Measurements from ENCODE around the gene CXCL5.

The CXCL5 gene

DNA sequence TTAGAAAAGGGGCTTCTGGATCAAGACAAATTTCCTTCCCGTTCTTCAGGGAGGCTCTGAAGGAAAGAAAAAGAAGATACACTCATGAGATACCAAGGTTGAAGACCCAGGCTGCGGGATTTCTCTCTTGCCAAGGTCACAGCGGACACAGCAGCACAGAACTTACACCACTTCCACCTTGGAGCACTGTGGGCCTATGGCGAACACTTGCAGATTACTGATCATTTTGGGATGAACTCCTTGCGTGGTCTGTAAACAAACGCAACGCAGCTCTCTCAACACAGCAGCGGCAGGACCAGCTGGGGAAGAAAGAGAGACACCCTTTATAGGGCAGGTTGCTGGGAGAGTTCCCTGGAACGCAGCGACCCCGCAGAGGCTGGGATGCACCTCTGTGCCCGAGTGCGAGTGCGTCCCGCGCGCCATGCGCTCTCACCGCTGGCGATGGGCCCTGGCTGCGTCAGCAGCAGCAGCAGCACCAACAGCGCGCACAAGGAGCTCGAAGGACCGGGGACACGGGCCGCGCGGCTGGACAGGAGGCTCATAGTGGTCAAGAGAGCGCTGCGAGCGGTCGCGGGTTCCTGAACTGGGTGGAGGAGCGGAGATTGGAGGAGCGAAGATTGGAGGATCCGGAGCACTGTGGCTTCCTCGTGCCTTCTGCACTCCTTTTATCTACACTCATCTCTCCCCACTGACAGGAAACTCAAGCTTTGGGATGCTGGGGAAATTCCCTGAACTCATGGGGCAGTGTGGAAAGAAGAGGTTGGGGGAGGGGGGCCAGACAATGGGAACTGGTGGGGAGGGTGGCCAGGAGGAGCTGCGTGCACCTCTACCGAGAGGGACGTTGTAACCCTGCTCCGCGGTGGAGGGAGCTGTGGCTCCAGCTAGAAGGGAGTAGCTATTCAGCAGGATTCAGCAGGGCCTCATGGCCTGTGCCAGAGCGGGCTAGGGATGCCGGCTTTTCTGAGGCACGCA is at the start of gene CXCL5:
Gene CXCL5, minus strand, starts transcription at position 638 of the 972 bp plus-strand sequence. Its CDS starts 96 bp downstream, at position 542.
- DNase-seq, result no peak

DNA sequence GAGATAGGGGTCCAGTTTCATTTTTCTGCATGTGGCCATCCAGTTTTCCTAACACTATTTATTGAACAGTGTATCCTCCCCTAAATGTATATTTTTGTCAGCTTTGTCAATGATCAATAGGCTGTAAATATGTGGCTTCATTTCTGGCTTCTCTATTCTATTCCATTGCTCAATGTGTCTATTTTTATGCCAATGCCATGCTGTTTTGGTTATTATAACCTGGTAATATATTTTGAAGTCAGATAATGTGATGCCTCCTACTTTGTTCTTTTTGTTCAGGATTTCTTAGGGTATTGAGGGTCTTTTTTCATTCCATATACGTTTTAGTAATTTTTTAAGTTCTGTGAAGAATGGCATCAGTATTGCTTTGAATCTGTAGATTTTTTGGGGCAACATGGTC is 48.7 kb upstream of the CXCL5 start:
- no peak for DNase-seq

DNA sequence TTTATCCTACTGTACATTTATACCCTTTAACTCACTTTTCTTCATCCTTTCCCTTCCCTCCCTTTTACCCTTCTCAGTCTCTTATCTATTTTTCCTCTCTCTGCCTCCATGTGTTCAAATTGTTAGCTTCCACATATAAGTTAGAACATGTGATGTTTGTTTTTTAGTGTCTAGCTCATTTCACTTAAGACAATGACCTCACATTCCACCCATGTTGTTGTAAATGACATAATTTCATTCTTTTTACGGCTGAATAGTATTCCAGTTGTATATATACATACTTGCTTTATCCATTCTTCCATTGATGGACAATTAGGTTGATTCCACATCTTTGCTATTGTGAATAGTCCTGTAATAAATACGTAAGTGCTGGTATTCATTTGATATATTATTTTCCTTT is 47.3 kb upstream of the CXCL5 start:
- DNase-seq, result no peak

DNA sequence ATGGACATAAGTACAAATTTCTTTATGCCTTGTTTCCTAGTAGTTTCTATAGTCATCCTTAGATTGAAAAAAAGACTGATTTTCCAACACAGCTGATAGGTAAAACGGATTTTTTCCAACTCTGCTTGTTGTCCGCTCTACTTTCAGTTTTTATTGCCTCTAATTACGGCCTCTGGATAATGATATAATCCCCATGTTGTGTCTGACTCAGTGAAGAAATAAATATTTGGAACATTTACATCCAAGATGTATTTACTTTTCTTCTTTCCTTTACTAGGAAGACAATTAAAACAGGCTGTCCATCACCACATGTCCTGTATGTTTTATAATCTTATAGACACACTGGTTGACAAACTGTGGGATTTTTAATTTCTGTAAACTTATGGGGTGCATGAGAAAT is 46.8 kb upstream of the CXCL5 start:
- no peak for DNase-seq

DNA sequence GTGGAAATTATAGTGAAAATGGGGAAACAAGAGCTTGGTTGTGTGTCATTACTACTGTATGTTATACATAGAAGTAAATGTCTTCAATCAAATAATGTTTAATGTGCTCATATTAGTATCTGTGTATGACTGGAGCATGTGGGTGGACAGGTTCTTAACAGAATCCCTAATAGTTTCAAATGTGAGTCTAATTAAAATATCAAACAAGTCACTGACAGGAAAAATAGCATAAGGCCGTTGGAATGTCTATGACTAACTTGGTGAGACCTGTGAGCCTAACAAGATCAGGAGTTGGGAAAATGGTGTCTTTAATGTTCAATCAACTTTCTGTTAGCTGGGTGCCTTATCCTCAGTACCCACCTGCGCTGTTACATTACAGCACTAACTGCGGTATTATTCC is 46.2 kb upstream of the CXCL5 start:
- DNase-seq, result no peak

DNA sequence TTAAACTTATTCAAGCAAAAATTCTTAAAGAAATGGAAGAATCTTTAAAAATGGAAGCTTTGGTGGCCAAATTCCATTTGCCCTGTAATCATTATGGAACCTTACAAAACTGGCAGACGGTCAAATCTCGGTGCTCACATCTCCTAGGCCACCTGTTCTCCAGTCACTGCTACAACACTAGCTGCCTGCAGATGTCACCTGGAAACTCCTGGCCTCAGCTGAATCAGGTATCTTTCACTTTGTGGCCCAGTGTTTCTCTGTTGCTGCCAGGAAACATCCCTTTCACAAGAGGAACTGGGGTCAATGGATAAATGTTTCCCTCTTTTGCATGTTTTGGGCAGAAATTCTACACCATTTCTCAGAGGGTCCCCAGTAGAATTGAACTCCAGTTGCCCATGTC is 44.2 kb upstream of the CXCL5 start:
- no peak for DNase-seq

DNA sequence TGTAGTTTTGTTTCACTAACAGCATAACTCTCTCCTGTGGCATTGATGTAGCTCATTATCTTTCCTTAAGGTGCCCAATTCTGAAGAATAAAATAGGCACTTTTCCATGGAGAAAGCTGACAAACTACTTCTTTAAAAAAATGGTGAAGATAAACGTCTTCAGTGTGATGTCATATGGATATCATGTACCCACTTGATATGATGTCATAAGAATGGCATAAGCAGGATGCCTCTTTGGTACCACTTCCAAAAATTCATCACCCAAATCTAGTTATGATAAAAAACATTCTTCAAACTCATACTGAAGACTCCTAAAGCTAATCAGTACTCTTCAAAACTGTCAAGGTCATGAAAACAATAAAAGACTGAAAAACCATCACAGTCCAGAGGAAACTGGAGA is 42.9 kb upstream of the CXCL5 start:
- DNase-seq, result no peak

DNA sequence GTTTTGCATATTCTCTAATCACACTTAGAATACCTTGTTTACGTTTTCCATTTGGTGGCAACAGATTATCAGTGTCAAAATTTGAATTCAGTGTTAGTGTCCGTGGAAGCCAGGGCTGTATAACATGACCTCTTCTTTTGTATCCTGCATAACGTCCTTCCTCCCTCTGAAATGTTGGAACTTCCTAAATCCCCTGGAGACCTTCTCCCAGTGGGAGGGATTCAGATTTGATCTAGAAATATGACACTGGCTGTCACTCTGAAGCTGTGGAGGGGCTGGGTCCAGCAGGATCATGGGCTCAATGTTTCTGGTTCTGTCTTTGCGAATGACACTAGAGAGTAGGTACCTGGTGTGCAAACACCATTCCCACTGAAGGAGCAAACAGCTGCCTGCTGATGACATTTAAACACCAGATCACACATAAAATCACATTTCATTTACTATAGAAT is 40.9 kb upstream of the CXCL5 start:
- no peak for DNase-seq

DNA sequence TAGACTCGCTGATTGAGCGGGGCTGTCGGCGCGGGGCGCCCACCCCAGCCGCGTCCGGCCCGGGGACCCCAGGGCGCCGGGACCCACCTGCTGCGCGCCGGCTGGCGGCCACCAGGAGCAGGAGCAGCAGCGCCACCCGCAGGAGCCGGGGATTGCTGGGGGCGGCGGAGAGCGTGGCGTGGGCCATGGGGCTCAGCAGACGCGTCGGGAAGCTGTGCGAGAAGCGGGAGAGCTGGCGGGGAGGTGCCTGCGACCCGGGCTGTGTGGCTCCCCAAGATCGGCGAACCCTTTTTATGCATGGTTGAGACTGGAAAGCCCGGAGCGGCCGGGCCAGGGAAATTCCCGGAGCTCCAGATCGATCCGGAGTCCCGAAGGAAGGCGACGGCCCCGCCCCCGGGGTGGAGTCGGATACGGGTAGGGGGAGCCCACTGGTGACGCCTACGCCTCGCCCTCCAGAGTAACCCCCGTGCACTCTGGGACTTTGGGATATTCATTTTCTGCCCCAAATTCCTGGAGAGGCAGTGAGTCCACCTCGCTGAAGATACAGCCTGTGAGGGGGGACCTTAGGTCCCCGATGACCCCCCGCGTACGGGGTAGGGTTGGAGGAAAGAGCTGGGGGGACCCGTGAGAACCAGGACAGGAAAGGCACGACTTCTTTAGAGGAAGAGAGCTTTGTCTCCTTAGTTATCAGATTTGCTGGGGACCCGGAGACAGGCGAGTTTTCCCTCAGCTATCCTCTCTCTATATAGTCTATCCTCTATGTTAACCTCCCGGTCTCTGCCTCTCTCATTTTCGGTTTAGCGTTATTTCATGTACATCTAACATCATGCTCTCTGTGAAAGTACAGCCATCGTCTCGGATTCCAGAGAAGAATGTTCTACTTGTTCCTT is 40.2 kb upstream of the CXCL5 start, which contains the start of gene CXCL3:
Gene CXCL3, minus strand, starts transcription at position 265 of the 890 bp plus-strand sequence. Its CDS starts 78 bp downstream, at position 187.
- no peak for DNase-seq

DNA sequence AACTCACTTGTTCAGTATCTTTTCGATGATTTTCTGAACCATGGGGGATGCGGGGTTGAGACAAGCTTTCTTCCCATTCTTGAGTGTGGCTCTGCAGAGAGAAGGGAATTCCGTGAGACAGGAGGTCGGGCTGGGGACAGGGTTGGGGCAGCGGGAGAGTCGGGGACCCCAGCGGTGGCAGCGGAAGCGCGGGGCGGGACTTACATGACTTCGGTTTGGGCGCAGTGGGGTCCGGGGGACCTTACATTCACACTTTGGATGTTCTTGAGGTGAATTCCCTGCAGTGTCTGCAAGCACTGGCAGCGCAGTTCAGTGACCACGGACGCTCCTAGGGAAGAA is 39.6 kb upstream of the CXCL5 start:
- DNase-seq, result no peak

DNA sequence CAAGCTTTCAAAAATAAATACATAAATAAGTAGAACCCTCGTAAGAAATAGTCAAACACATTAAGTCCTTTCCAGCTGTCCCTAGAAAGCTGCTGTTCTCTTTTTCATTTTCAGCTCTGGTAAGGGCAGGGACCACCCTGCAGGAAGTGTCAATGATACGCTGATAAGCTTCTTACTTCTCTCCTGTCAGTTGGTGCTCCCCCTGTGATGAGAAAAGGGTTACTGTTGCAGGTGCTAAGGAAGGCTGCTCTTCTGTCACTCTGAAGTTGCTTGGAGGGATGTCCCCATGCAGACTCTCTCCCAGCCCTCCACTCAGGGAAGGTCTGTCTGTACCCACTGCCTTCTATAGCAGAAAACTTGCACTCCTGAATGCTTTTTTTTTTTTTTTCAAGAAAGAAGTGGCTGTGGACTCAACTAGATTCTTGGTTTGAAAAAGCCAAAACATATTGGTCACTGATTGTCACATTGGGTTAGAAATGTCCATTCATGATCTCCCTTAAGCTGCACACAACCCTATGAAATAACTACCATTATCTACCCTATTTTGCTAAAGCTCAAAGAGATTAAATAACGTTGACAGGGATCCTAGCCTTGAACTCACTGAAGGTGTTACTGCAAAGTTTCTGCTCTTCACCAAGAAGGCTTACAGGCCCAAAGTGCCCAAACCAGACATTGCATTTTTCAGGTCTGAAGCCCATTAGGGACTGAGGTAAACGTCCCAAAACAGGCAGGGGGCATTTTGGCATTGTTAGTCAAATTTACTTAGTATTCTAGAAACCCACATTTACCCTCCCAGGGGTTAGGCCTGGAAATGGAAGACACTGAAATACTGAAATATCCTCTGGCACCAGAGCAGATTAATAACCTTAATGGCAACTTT is 38.8 kb upstream of the CXCL5 start:
- no peak for DNase-seq

DNA sequence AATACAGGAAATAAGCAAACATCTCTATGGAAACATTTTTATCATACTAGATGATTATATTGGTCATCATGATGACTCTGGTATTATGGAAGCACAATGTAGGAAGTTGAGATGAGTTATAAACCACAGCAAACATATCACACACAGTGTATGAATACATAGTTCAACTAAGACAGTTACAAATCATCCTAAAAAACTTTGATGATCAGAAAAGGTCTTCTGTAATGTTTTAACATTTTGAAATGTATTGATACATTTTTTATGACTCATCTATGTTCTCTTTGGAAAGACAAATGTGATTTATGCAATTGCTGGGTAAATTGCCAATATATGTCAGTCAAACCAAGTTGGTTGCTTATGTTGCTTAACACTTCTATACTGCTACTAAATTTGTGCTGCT is 35.3 kb upstream of the CXCL5 start:
- DNase-seq, result no peak

DNA sequence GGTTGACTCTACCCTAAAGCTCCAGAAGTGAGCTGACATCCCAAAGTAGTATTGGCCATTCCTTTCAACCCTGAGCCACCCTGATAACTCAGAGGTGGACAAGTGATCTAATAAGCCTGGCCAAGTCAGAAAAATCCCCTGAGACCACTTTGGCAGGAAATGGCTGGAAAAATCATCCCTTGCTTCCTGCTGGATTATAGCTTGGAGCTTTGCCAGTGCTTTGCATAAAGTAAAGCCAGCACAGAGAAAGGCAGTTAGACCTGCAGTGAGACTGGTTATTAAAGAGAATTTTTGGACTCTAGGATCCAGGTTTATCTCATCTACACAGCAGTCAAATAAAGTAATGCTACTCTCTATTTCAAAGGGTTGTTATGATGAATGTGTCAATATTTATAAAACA is 33.6 kb upstream of the CXCL5 start:
- no peak for DNase-seq

DNA sequence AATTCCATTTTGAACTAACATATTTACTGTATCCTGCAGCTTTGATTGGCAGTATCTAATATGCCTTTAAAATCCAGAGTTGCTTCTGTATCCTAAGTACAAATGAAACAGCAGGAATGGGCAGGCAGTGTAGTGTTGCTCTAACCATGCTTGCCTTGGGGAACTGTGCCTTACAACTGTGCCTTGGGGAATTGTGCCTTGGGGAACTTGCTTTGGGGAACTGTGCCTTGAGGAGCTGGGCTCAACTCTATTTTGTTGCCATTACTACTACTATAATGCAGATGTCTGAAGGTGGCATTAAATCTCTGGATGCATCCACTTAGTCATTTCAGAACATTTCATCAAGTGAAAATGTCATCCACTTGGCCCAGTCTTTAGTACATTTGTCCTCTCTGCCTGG is 33.1 kb upstream of the CXCL5 start:
- no peak for DNase-seq

DNA sequence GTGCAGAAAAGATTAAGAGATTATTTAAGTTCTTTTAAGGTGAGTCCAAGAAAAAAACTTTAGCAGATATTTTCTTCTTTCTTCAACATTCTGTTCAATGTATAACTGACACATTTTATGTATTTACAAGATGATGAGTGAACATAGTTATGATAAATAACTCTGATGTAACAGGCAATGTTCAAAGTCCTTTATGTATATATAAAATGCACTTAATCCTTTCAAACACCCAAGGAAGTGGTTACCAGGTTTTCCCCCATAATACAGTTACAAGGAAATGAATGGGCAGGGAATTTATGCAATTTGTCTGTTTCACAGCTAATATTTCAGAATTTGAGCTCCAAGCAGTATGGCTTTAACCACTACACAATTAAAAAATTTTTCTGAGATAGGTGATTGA is 31.8 kb upstream of the CXCL5 start:
- DNase-seq, result no peak

DNA sequence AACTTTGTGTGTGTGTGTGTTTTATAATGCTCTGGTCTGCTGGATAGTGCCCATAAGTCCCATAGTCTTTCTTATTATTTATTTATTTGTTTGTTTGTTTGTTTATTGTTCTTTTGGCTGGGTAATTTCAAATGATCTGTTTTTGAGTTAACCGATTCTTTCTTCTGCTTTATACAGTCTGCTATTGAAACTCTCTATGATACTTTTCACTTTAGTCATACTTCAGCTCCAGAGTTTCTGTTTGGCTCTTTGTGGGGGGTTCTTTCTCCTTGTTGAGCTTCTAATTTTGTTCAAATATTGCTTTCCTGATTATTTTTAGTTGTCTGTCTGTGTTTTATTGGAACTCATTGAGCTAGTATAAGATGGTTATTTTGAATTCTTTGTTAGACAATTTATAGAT is 30.0 kb upstream of the CXCL5 start:
- no peak for DNase-seq

DNA sequence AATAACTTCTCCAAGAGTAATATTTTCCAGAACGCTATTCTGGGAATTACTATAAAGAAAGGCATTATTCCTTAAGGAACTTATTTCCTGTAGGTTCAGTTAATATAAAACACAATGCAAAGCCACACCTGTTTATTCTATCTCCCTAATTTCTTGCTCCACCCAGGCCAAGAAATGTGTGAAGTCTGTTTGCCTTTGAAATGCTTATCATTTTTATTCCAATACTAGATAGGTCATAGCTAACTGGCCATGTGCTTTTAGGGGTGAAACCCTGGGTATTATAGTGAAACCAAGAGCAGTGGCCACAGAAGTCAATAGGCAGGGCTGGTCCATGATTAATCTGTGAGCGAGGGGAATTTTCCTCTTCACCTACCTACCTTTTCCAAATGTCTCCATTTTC is 25.2 kb upstream of the CXCL5 start:
- no peak for DNase-seq

DNA sequence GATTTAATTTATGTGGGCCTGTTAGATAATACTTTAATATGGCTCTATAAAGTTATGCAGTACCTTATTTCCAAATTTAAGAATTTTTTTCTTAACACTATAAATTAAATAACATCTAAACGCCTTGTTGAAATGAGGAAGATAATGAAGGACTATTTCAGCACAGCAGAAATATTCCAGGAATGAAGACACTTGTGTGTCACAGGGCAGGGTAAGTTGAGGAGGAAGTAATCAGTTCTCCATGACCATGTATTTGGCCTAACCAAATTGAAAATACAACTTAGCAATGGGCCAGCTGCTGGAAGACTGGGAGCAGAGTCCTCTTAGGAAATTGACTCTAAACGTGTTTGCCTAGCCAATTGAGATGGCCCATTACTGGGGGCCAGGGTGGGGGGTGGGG is 23.1 kb upstream of the CXCL5 start:
- DNase-seq, result no peak

DNA sequence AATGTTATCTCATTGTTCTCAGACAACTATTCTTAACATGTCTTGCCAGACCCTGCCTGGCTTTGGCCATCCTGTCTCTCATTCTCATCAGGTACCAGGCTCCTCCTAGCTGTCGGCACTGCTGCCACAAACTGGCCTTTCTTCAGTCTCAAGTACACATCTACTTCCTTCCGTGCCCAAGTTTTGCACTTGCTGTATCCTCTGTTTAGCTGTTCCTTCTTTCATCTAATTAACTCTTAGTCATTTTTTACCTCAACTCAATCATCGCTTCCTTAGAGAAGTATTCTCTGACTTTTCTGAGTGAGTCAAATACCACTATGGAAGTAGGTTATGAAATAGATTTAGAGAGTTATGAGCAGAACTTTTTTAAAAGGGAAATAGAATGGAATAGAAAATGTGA is 20.3 kb upstream of the CXCL5 start:
- no peak for DNase-seq

DNA sequence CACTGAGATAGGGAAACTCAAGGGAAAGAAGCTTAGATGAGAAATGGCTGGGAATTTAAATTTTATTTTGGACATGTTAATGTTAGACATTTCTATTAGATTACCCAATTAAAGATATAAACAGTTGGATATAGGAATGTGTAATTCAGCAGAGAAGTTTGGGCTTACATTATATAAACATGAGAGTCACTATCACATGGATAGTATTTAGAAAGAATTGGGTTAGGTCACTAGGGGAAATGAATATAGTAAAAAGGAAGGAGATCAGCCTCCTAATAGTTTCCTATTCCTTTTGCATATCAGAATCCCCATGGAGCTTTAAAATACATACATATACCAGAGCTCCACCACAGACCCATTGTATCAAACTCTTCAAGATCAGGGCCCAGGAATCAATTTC is 19.6 kb upstream of the CXCL5 start:
- no peak for DNase-seq

DNA sequence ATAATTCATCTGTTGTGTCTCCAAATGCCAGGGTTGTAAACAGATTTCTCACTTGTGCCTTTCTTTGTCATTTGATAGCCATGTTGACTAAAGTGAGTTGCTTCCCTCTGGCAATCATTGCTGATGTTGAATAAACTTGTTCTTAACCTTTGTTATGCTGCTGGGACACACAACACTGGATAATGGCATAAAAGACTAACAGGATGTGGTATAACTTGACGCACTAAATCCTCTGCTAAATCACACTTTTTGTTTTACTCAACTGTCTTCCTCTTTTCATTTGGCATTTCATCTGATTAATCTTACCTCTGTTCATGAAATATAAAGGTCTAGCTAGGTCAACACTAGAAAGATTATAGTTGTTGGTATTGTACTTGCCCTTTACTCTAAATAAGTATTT is 17.6 kb upstream of the CXCL5 start:
- no peak for DNase-seq

DNA sequence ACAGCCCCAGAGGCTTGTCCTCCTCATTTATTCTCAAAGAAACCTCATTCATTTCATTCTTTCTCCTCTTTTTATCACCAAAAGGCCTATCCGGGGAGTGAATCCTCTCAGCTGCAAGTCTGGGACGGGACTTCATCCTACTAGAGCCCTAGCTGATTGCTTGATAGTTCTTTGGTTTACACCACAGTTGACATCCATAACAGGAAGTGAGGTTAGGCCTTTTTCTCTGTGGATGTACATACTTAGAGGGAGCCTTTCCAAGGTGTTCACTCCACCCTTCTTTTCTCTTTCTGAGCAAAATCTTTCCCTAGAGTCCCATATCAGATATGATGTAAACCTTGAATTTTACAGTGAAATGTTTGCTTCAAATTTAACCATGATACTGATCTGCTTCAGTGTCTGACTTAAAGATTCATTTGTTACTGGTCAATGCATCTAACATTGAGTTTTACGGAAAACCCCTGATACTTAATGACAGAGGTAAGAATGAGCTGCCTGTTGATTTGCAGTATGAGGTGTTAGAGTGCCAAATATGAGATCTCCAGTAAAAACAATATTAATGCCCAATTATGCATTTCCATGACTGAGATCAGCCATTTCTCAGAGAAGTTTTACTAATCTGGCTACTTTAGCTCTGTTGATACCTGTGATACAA is 16.8 kb upstream of the CXCL5 start:
- DNase-seq, result no peak

All from NK-92 treated with Interleukin-12 subunit alpha and Interleukin-12 subunit beta, amount 100 ng/mL, for 24 hours (cell line).